Hepatocyte (in vitro differentiated cells): ENCODE results near the gene NRL.

Experiments
- CTCF ChIP-seq: fragments of 200-600 bp; sonication (generic); IDR thresholded peaks from 2 replicates; pipeline ENCODE4 v1.5.1; 2016; ENCODE audit warnings: antibody characterized with exemption, mild to moderate bottlenecking; ENCODE audit not compliant: poor library complexity
- EZH2 ChIP-seq: fragments of 200-600 bp; sonication (generic); IDR thresholded peaks from 2 replicates; pipeline ENCODE4 v1.6.1; 2016; ENCODE audit warnings: antibody characterized with exemption, mild to moderate bottlenecking, borderline replicate concordance

- TF ChIP-seq CTCF (no peak), EZH2 (no peak)
Observed at GRCh38 chr14:24129410-24129998, 14.8 kb upstream of the NRL start.
